Hematopoietic multipotent progenitor cell (in vitro differentiated cells): ENCODE data around the gene PCDHB10. TPM values are rescaled to one million over a fixed set of nuclear protein-coding genes. Genes with fewer than 3 reads are reported as not detected.
A peak's percentile ranks its signal among the peaks of the same experiment; 100 is the strongest.
"Not testable (repeated sequence)": the region's sequence is repeated elsewhere in the genome, so short reads cannot be mapped to it uniquely, and the experiment has no call there.

Experiments used
- DNase-seq, 3 donors: peaks; one replicate each; pipeline ENCODE4 v3.0.0-alpha.2; 2011 to 2015; ENCODE audit warnings: low read depth in 2 of 3, low spot score in 2 of 3
- total RNA-seq: library from RNA; depleted of rRNA; stranded (reverse); fragments of >200 nt; gene quantifications from one replicate; pipeline ENCODE4 v1.2.3, GENCODE V29; 2012

The PCDHB10 gene
- total RNA-seq, result under 0.01 TPM

- DNase-seq, result peak in 1 of 3 donors; percentile 24
Observed at GRCh38 chr5:141192110-141192725, at the start of gene PCDHB10. PCDHB10 (plus strand) TSS chr5:141192353; CDS start chr5:141192553, 200 bp downstream.

- peak in 1 of 3 donors; percentile 1 for DNase-seq
Observed at GRCh38 chr5:141149812-141150211, 42.3 kb upstream of the PCDHB10 start, which contains the start of gene PCDHB6. PCDHB6 (plus strand) TSS chr5:141150057; CDS start chr5:141150258, 201 bp downstream.

- DNase-seq, result no peak
Observed at GRCh38 chr5:141150224-141150992, 41.7 kb upstream of the PCDHB10 start.

- no peak for DNase-seq
Observed at GRCh38 chr5:141150993-141151325, 41.2 kb upstream of the PCDHB10 start.

- not testable (repeated sequence) for DNase-seq
Observed at GRCh38 chr5:141151632-141152031, 40.5 kb upstream of the PCDHB10 start.

- not testable (repeated sequence) for DNase-seq
Observed at GRCh38 chr5:141152096-141152495, 40.1 kb upstream of the PCDHB10 start.

GRCh38 chr5:141155540-141156374 lies 36.4 kb upstream of the PCDHB10 start:
- no peak for DNase-seq

GRCh38 chr5:141157356-141157755 lies 34.8 kb upstream of the PCDHB10 start:
- DNase-seq, result not testable (repeated sequence)

GRCh38 chr5:141157901-141158300 lies 34.3 kb upstream of the PCDHB10 start:
- not testable (repeated sequence) for DNase-seq

GRCh38 chr5:141172381-141173204 lies 19.6 kb upstream of the PCDHB10 start, which contains the start of gene PCDHB7:
PCDHB7 (plus strand) TSS chr5:141172644; CDS start chr5:141172836, 192 bp downstream.
- DNase-seq, result peak in 1 of 3 donors; percentile 39

GRCh38 chr5:141174291-141175104 lies 17.7 kb upstream of the PCDHB10 start:
- DNase-seq, result not testable (repeated sequence)

- DNase-seq, result no peak
Observed at GRCh38 chr5:141175933-141176332, 16.2 kb upstream of the PCDHB10 start.

GRCh38 chr5:141177577-141178191 lies 14.5 kb upstream of the PCDHB10 start, which contains the start of gene PCDHB8:
PCDHB8 (plus strand) TSS chr5:141177790; CDS start chr5:141178035, 245 bp downstream.
- not testable (repeated sequence) for DNase-seq

GRCh38 chr5:141179371-141179770 lies 12.8 kb upstream of the PCDHB10 start:
- DNase-seq, result not testable (repeated sequence)

- DNase-seq, result not testable (repeated sequence)
Observed at GRCh38 chr5:141179876-141180275, 12.3 kb upstream of the PCDHB10 start.

GRCh38 chr5:141180313-141180712 lies 11.8 kb upstream of the PCDHB10 start:
- DNase-seq, result no peak

GRCh38 chr5:141182248-141182647 lies 9.9 kb upstream of the PCDHB10 start, which contains the start of gene PCDHB16:
PCDHB16 (plus strand) TSS chr5:141182387; CDS start chr5:141182560, 173 bp downstream.
- no peak for DNase-seq

GRCh38 chr5:141184117-141184855 lies 7.9 kb upstream of the PCDHB10 start:
- DNase-seq, result not testable (repeated sequence)
